Fibroblast of skin of left biceps (primary cell): ENCODE data around the gene HLA-E.
A peak's percentile ranks its signal among the peaks of the same experiment; 100 is the strongest.

Experiments
- DNase-seq, 2 experiments: peaks; one replicate each; pipeline ENCODE4 v3.0.0-alpha.2; 2013; ENCODE audit warnings: low read depth in 2 of 2

HLA-E gene

DNA sequence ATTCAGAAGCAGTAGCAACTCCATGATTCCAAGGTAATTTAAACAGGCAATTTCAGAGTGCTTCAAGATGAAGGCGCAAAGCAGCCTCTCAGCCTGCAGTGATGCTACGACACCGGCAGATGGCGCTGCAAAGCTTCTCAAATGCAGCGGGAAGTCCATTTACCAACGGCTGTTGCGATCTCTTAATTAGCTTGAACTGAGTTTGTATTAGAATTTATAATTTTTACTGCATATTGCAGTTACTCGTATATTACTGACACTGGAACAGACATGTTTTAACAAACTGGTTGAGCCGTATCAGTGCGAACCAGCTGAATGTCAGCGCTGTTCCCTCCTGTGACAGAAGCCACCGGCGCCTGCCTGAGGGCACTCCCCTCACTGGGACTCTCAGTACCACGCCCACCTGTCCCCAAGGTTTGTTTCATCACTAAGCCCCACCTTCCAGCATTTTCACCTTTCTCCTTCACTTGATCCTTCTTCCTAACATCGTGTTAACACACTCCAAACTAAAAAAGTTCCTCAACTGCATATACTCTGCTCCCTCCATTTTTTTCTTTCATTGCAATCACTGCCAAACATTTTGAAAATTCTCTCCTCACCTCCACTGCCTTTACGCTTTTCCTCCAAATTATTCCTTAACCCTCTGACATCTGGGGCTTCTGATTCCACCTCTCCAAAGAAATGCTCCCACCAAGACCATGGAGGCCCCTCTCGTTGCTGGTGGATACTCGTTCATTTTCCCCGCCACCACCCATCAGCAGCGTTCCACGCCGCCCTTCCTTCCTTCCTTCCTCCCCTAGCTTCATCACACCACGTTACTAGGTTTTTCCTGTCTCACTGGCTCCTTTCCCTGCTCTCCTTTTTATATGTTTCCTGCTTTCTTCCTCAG is 52.5 kb downstream of the HLA-E start:
- peak in 1 of 2 experiments; percentile 19 for DNase-seq

- no peak for DNase-seq
Measured at GRCh38 chr6:30542404-30542725, 53.1 kb downstream of the HLA-E start.

- no peak for DNase-seq
Measured at GRCh38 chr6:30542915-30543314, 53.6 kb downstream of the HLA-E start.
